C4-2B (cell line): ENCODE measurements around the gene CDH11.

ENCODE experiments used
- CTCF ChIP-seq: fragments of 450-650 bp; conservative IDR thresholded peaks from 2 replicates; pipeline ENCODE4 v1.5.1; 2017; ENCODE audit warnings: mild to moderate bottlenecking
- ZFX ChIP-seq: fragments of 450-650 bp; IDR thresholded peaks from 2 replicates; pipeline ENCODE4 v1.6.1; 2017

GRCh38 chr16:65015599-65015998, 106.3 kb downstream of the CDH11 start:
- TF ChIP-seq CTCF (no peak), ZFX (no peak)
